GM21786 (cell line): ENCODE results near the gene RGPD3.
"Not testable (repeated sequence)": the region's sequence is repeated elsewhere in the genome, so short reads cannot be mapped to it uniquely, and the experiment has no call there.

ENCODE experiments used
- ATAC-seq: cut with Tn5 transposase; IDR thresholded peaks from one replicate; pipeline ENCODE4 v1.9.1; 2021; ENCODE audit not compliant: unreplicated experiment

RGPD3 gene

GRCh38 chr2:106468107-106468506, at the start of gene RGPD3:
TSS of gene RGPD3 (minus strand) at chr2:106468413. CDS start at chr2:106468288, 125 bp downstream.
- ATAC-seq, result not testable (repeated sequence)

- no peak for ATAC-seq
Measured at GRCh38 chr2:106517329-106517728, 49.1 kb upstream of the RGPD3 start.

GRCh38 chr2:106516864-106517263, 48.7 kb upstream of the RGPD3 start:
- ATAC-seq, result no peak

GRCh38 chr2:106516436-106516835, 48.2 kb upstream of the RGPD3 start:
- no peak for ATAC-seq

- not testable (repeated sequence) for ATAC-seq
Measured at GRCh38 chr2:106514827-106515226, 46.6 kb upstream of the RGPD3 start.

- not testable (repeated sequence) for ATAC-seq
Measured at GRCh38 chr2:106513391-106513790, 45.2 kb upstream of the RGPD3 start.

- ATAC-seq, result not testable (repeated sequence)
Measured at GRCh38 chr2:106511934-106512333, 43.7 kb upstream of the RGPD3 start.

- not testable (repeated sequence) for ATAC-seq
Measured at GRCh38 chr2:106511476-106511901, 43.3 kb upstream of the RGPD3 start.

GRCh38 chr2:106510791-106511190, 42.6 kb upstream of the RGPD3 start:
- ATAC-seq, result not testable (repeated sequence)

- ATAC-seq, result not testable (repeated sequence)
Measured at GRCh38 chr2:106509374-106509770, 41.2 kb upstream of the RGPD3 start.

GRCh38 chr2:106508660-106509373, 40.6 kb upstream of the RGPD3 start:
- not testable (repeated sequence) for ATAC-seq

- ATAC-seq, result not testable (repeated sequence)
Measured at GRCh38 chr2:106506002-106506687, 37.9 kb upstream of the RGPD3 start.

- ATAC-seq, result not testable (repeated sequence)
Measured at GRCh38 chr2:106504787-106505186, 36.6 kb upstream of the RGPD3 start.

- ATAC-seq, result not testable (repeated sequence)
Measured at GRCh38 chr2:106504192-106504591, 36.0 kb upstream of the RGPD3 start.

- ATAC-seq, result not testable (repeated sequence)
Measured at GRCh38 chr2:106502351-106502750, 34.1 kb upstream of the RGPD3 start.

GRCh38 chr2:106500350-106500749, 32.1 kb upstream of the RGPD3 start:
- not testable (repeated sequence) for ATAC-seq

- ATAC-seq, result not testable (repeated sequence)
Measured at GRCh38 chr2:106498549-106498948, 30.3 kb upstream of the RGPD3 start.

GRCh38 chr2:106492913-106493312, 24.7 kb upstream of the RGPD3 start:
- not testable (repeated sequence) for ATAC-seq

- not testable (repeated sequence) for ATAC-seq
Measured at GRCh38 chr2:106492399-106492798, 24.2 kb upstream of the RGPD3 start.

GRCh38 chr2:106489701-106490100, 21.5 kb upstream of the RGPD3 start:
- not testable (repeated sequence) for ATAC-seq

GRCh38 chr2:106487386-106488191, 19.4 kb upstream of the RGPD3 start:
- not testable (repeated sequence) for ATAC-seq
